ENCODE data around the gene FZR1.
A peak's percentile ranks its signal among the peaks of the same experiment; 100 is the strongest.
"Not testable (repeated sequence)": the region's sequence is repeated elsewhere in the genome, so short reads cannot be mapped to it uniquely, and the experiment has no call there.

The FZR1 gene

GRCh38 chr19:3497757-3498520 lies 8.2 kb upstream of the FZR1 start:
- DNase-seq = no peak

GRCh38 chr19:3499738-3500428 lies 6.2 kb upstream of the FZR1 start:
- DNase-seq = no peak

- peak; percentile 85 for DNase-seq
Measured at GRCh38 chr19:3500429-3501101, 5.5 kb upstream of the FZR1 start, which contains the start of gene DOHH. TSS of gene DOHH (minus strand) at chr19:3500674. CDS start at chr19:3496814, 3,860 bp downstream.

- no peak for DNase-seq
Measured at GRCh38 chr19:3501780-3502179, 4.3 kb upstream of the FZR1 start.

- DNase-seq = no peak
Measured at GRCh38 chr19:3503036-3503572, 3.0 kb upstream of the FZR1 start.

GRCh38 chr19:3504735-3505134 lies 1.4 kb upstream of the FZR1 start:
- no peak for DNase-seq

GRCh38 chr19:3506384-3507340 lies 551 bp downstream of the FZR1 start:
- peak; percentile 35 for DNase-seq

- peak; percentile 39 for DNase-seq
Measured at GRCh38 chr19:3507371-3508120, 1.4 kb downstream of the FZR1 start.

GRCh38 chr19:3508121-3508661 lies 2.1 kb downstream of the FZR1 start:
- not testable (repeated sequence) for DNase-seq

GRCh38 chr19:3508771-3509535 lies 2.8 kb downstream of the FZR1 start:
- no peak for DNase-seq

- no peak for DNase-seq
Measured at GRCh38 chr19:3509566-3509989, 3.5 kb downstream of the FZR1 start.

- no peak for DNase-seq
Measured at GRCh38 chr19:3510727-3511126, 4.6 kb downstream of the FZR1 start.

GRCh38 chr19:3511506-3512251 lies 5.6 kb downstream of the FZR1 start:
- no peak for DNase-seq

- no peak for DNase-seq
Measured at GRCh38 chr19:3512562-3513228, 6.6 kb downstream of the FZR1 start.

GRCh38 chr19:3513229-3514140 lies 7.4 kb downstream of the FZR1 start:
- DNase-seq = no peak

- no peak for DNase-seq
Measured at GRCh38 chr19:3514930-3515329, 8.8 kb downstream of the FZR1 start.

GRCh38 chr19:3515891-3516422 lies 9.8 kb downstream of the FZR1 start:
- no peak for DNase-seq
